ENCODE data around the gene SERPINB5. TPM values are rescaled to one million over a fixed set of nuclear protein-coding genes. Genes with fewer than 3 reads are reported as not detected.

Gene SERPINB5
- polyA plus RNA-seq, 2 of the 4 experiments (the other 2 are of a cell fraction), result 0.08 to 0.12 TPM

GRCh38 chr18:63488160-63488559, 11.4 kb downstream of the SERPINB5 start:
- no peak for DNase-seq (ENCODE audit: low read depth in 1 of 2, low spot score in 1 of 2)
- Histone ChIP-seq H3K4me1 (no peaks in the 10 kb centered on the region), H3K9me3 (no peaks in the 10 kb centered on the region), H3K27ac (no peak overlapping the region), H3K4me3 (no peak overlapping the region), H3K4me2 (no peak overlapping the region)
- no peak for ATAC-seq
- no peak for FAIRE-seq
- ChIA-PET CTCF (interaction anchor here (1.1 kb wide), 1 partner anchor 17 kb away, joined by 3 read pairs; no protein-coding TSS in a partner anchor), POLR2A (no interaction called here)
- 70% methylated on average over 2 of the region's 2 CpGs for WGBS (ENCODE audit: missing lambda C conversion rate)
- TF ChIP-seq TFCP2L1 (CRISPR knock-in tag; IDR thresholded peaks at IDR 0.05) (no peak), JUN (IDR thresholded peaks at IDR 0.05) (no peak), MAZ (IDR thresholded peaks at IDR 0.05; ENCODE audit: borderline replicate concordance, low read depth, low read length) (no peak), EP300 (IDR thresholded peaks at IDR 0.05) (no peak)

GRCh38 chr18:63492851-63493250, 16.1 kb downstream of the SERPINB5 start:
- POLR2A ChIA-PET, result no interaction called here
- DNase-seq (ENCODE audit: low read depth in 1 of 2, low spot score in 1 of 2), result no peak
- H3K9me3 ChIP-seq, result no peaks in the 10 kb centered on the region
- no peak overlapping the region for H3K4me3 ChIP-seq
- no peak overlapping the region for H3K27ac ChIP-seq
- TF ChIP-seq KDM5A (IDR thresholded peaks at IDR 0.05) (no peak), PBX3 (IDR thresholded peaks at IDR 0.05) (no peak), HES2 (IDR thresholded peaks at IDR 0.05) (no peak), ZFP36 (IDR thresholded peaks at IDR 0.05; ENCODE audit: borderline replicate concordance, partially characterized antibody) (no peak), ZNF302 (CRISPR knock-in tag; IDR thresholded peaks at IDR 0.05) (no peak), HDAC2 (IDR thresholded peaks at IDR 0.05) (no peak), USF2 (IDR thresholded peaks at IDR 0.05) (no peak), NR3C1 (IDR thresholded peaks at IDR 0.05) (no peak), PHF8 (IDR thresholded peaks at IDR 0.05; ENCODE audit: borderline replicate concordance, low read depth) (no peak)
- no peaks in the 10 kb centered on the region for H3K4me1 ChIP-seq
- H3K4me2 ChIP-seq, result no peak overlapping the region
- no peak for ATAC-seq
- FAIRE-seq, result no peak
- WGBS (ENCODE audit: missing lambda C conversion rate), result 62% methylated on average over 3 of the region's 3 CpGs
- CTCF ChIA-PET, result no interaction called here

- H3K4me1 ChIP-seq, result no peaks in the 10 kb centered on the region
- ATAC-seq, result no peak
- WGBS (ENCODE audit: missing lambda C conversion rate), result 36% methylated on average over 2 of the region's 2 CpGs
- H3K27ac ChIP-seq, result no peak overlapping the region
- H3K9me3 ChIP-seq, result no peaks in the 10 kb centered on the region
- no peak overlapping the region for H3K4me2 ChIP-seq
- no peak for FAIRE-seq
- DNase-seq (ENCODE audit: low read depth in 1 of 2, low spot score in 1 of 2), result no peak
- CTCF ChIA-PET, result interaction anchor here (1.5 to 1.7 kb wide), 2 partner anchors 16 to 23 kb away, joined by 5 to 7 read pairs; no protein-coding TSS in a partner anchor
- no peak overlapping the region for H3K4me3 ChIP-seq
- POLR2A ChIA-PET, result no interaction called here
- TF ChIP-seq ZC3H11A (IDR thresholded peaks at IDR 0.05) (no peak), HDAC2 (IDR thresholded peaks at IDR 0.05) (no peak), CBX2 (IDR thresholded peaks at IDR 0.05; ENCODE audit: borderline replicate concordance, low read depth) (no peak)
Measured at GRCh38 chr18:63495675-63496074, 18.9 kb downstream of the SERPINB5 start.

- ChIA-PET CTCF (interaction anchor here (1.0 to 2.5 kb wide), 5 partner anchors 9 to 174 kb away, joined by 3 to 14 read pairs (median 4); no protein-coding TSS in a partner anchor), POLR2A (no interaction called here)
- H3K4me1 ChIP-seq, result no peaks in the 10 kb centered on the region
- peak; percentile 15 to 44 for DNase-seq (ENCODE audit: low read depth in 1 of 2, low spot score in 1 of 2)
- H3K9me3 ChIP-seq, result no peaks in the 10 kb centered on the region
- no peak overlapping the region for H3K27ac ChIP-seq
- no peak overlapping the region for H3K4me3 ChIP-seq
- ATAC-seq, result peak; percentile 76 to 80; a peak in 3 of 6 replicates
- TF ChIP-seq BCL3 (IDR thresholded peaks at IDR 0.05) (no peak), RAD21 (conservative IDR thresholded peaks at IDR 0.05 in 1 of 2, IDR thresholded peaks at IDR 0.05 in 1 of 2) (peak; percentile 36 to 44; a peak in 4 of 5 replicates), CTCF (IDR thresholded peaks at IDR 0.05) (peak; percentile 47), JUN (IDR thresholded peaks at IDR 0.05) (no peak)
- no peak for FAIRE-seq
- WGBS (ENCODE audit: missing lambda C conversion rate), result 29% methylated on average over 2 of the region's 2 CpGs
- no peak overlapping the region for H3K4me2 ChIP-seq
Measured at GRCh38 chr18:63505566-63506335, 29.0 kb downstream of the SERPINB5 start.

Measured in A549 (cell line).